ENCODE data around the gene RIIAD1. TPM values are rescaled to one million over a fixed set of nuclear protein-coding genes. Genes with fewer than 3 reads are reported as not detected.

The RIIAD1 gene
- total and polyA plus RNA-seq, 2 donors from 2014 or later: 4.0 TPM; not detected in 1

DNA sequence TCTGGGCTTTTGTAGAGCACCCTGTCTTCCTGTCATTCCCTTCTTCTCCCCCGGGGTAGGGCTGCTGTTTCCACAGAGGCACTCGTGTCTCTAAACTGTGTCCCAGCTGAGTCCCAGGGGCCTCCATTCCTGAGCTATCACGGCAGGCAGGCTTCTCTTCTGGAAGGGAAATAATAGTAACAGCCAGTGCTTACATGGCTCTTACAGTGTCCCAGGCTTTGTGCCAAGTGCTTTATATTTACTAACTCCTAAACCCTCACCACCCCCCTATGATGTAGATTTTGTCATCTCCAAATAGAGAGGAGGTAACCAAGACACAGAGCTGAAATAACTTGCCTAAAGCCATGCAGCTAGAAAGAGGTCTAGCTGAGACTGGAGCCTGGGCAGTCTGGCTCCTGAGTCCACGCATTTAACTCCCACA, 3.3 kb upstream of the RIIAD1 start:
- H3K36me3 ChIP-seq (ENCODE audit: control insufficient read depth in 2 of 3, insufficient read depth in 3 of 3, low read length in 3 of 3): no peaks in the 10 kb centered on the region
- FAIRE-seq (no peak), DNase-seq (no peak)
- no peak overlapping the region for H3K4me3 ChIP-seq (ENCODE audit: low read length in 3 of 3)
- H3K9me3 ChIP-seq (ENCODE audit: control insufficient read depth in 2 of 3, insufficient read depth in 1 of 3, low read length in 3 of 3): no peaks in the 10 kb centered on the region
- TF ChIP-seq, protein P1, sequence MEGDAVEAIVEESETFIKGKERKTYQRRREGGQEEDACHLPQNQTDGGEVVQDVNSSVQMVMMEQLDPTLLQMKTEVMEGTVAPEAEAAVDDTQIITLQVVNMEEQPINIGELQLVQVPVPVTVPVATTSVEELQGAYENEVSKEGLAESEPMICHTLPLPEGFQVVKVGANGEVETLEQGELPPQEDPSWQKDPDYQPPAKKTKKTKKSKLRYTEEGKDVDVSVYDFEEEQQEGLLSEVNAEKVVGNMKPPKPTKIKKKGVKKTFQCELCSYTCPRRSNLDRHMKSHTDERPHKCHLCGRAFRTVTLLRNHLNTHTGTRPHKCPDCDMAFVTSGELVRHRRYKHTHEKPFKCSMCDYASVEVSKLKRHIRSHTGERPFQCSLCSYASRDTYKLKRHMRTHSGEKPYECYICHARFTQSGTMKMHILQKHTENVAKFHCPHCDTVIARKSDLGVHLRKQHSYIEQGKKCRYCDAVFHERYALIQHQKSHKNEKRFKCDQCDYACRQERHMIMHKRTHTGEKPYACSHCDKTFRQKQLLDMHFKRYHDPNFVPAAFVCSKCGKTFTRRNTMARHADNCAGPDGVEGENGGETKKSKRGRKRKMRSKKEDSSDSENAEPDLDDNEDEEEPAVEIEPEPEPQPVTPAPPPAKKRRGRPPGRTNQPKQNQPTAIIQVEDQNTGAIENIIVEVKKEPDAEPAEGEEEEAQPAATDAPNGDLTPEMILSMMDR (IDR thresholded peaks at IDR 0.05; ENCODE audit: borderline replicate concordance, extremely low read depth, insufficient read depth): no peak
- H3K27me3 ChIP-seq (ENCODE audit: control insufficient read depth, insufficient read depth, low read length): peaks cover 13% of the 10 kb centered on the region
- peaks cover 0 to 4% (median 2%) of the 10 kb centered on the region in 3 donors for H3K4me1 ChIP-seq (ENCODE audit: control insufficient read depth in 2 of 3, insufficient read depth in 2 of 3, low read depth in 1 of 3, low read length in 3 of 3)
- intact Hi-C loops (cut with DNase I): no loop called here
- no peak overlapping the region for H3K27ac ChIP-seq (ENCODE audit: low read depth in 2 of 2, low read length in 2 of 2)
- no peak overlapping the region for H3K9ac ChIP-seq (ENCODE audit: low read length in 3 of 3)

DNA sequence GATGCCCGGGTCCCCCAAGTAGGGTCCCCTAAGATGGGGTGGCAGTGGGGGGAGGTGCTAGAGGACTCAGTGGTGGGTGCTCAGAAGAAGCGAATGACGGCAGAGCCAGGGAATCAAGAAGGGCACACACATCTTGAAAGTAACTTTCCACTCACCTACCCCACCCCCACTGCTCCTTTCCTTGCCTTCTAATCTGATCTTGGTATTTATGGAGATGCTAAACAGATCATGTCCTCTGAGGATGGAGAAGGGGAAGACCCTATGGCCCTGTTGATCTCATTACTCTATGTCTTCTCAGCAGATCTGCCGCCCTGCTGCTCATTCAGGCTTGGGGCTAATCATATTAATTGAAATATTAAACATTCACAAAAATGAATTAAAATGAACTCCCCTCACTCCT, 2.7 kb upstream of the RIIAD1 start:
- Histone ChIP-seq H3K27me3 (ENCODE audit: control insufficient read depth, insufficient read depth, low read length) (peaks cover 13% of the 10 kb centered on the region), H3K27ac (ENCODE audit: low read depth in 2 of 2, low read length in 2 of 2) (no peak overlapping the region), H3K36me3 (ENCODE audit: control insufficient read depth in 2 of 3, insufficient read depth in 3 of 3, low read length in 3 of 3) (no peaks in the 10 kb centered on the region), H3K9me3 (ENCODE audit: control insufficient read depth in 2 of 3, insufficient read depth in 1 of 3, low read length in 3 of 3) (no peaks in the 10 kb centered on the region), H3K4me1 (ENCODE audit: control insufficient read depth in 2 of 3, insufficient read depth in 2 of 3, low read depth in 1 of 3, low read length in 3 of 3) (peaks cover 0 to 4% (median 2%) of the 10 kb centered on the region in 3 donors), H3K9ac (ENCODE audit: low read length in 3 of 3) (no peak overlapping the region), H3K4me3 (ENCODE audit: low read length in 3 of 3) (no peak overlapping the region)
- TF ChIP-seq, protein P1 (IDR thresholded peaks at IDR 0.05; ENCODE audit: borderline replicate concordance, extremely low read depth, insufficient read depth): no peak
- no peak for FAIRE-seq
- intact Hi-C loops (cut with DNase I): no loop called here
- DNase-seq: no peak

DNA sequence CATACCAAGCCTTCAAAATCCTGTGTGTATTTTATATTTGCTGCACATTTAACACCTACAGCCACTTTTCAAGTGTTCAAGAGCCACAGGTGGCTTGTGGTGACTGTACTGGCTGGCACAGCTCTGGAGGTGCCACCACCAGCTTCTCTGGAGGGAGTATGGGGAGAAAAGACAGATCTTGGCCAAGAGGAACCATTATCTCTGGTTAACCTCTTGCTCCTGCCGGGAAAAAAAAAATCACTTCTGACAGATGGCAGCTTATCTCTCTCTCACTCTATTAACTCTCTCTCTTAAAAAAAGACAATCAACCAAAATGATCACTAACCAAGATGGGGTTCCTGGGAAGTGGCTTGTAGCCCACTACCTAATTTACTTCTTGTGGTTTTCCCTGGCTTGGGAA, 1.2 kb upstream of the RIIAD1 start:
- Histone ChIP-seq H3K27ac (ENCODE audit: low read depth in 2 of 2, low read length in 2 of 2) (no peak overlapping the region), H3K9me3 (ENCODE audit: control insufficient read depth in 2 of 3, insufficient read depth in 1 of 3, low read length in 3 of 3) (no peaks in the 10 kb centered on the region), H3K4me1 (ENCODE audit: control insufficient read depth in 2 of 3, insufficient read depth in 2 of 3, low read depth in 1 of 3, low read length in 3 of 3) (peaks cover 0 to 4% (median 2%) of the 10 kb centered on the region in 3 donors), H3K27me3 (ENCODE audit: control insufficient read depth, insufficient read depth, low read length) (peaks cover 13% of the 10 kb centered on the region), H3K36me3 (ENCODE audit: control insufficient read depth in 2 of 3, insufficient read depth in 3 of 3, low read length in 3 of 3) (no peaks in the 10 kb centered on the region), H3K4me3 (ENCODE audit: low read length in 3 of 3) (peak overlapping the region in 2 of 3 donors; percentile 46 to 48), H3K9ac (ENCODE audit: low read length in 3 of 3) (peak overlapping the region in 1 of 3 donors; percentile 14)
- TF ChIP-seq, protein P1 (IDR thresholded peaks at IDR 0.05; ENCODE audit: borderline replicate concordance, extremely low read depth, insufficient read depth): no peak
- no peak for DNase-seq
- intact Hi-C loops (cut with DNase I): no loop called here
- FAIRE-seq: no peak

DNA sequence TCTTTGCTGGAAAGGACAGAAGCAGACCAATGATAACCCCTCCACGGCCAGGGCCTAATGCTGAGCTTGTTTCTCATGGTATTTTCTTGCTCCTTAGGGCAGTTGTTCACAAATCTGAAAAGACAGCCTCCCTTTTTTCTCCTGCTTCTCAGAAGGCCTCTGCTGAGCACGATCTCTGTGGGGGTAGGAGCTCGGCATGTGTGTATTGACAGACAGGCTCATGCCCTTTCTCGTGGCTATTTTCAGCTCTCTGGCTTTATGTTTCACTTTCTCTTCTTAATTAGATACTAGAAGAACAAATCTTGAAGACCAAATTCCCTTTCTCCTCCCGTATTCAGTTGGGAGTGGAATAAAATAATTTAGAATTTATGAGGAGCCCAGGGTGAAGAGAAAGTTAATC, 768 bp upstream of the RIIAD1 start:
- TF ChIP-seq, protein P1 (IDR thresholded peaks at IDR 0.05; ENCODE audit: borderline replicate concordance, extremely low read depth, insufficient read depth): no peak
- peaks cover 13% of the 10 kb centered on the region for H3K27me3 ChIP-seq (ENCODE audit: control insufficient read depth, insufficient read depth, low read length)
- H3K4me3 ChIP-seq (ENCODE audit: low read length in 3 of 3): peak overlapping the region in 2 of 3 donors; percentile 46 to 48
- no peaks in the 10 kb centered on the region for H3K36me3 ChIP-seq (ENCODE audit: control insufficient read depth in 2 of 3, insufficient read depth in 3 of 3, low read length in 3 of 3)
- peaks cover 0 to 4% (median 2%) of the 10 kb centered on the region in 3 donors for H3K4me1 ChIP-seq (ENCODE audit: control insufficient read depth in 2 of 3, insufficient read depth in 2 of 3, low read depth in 1 of 3, low read length in 3 of 3)
- intact Hi-C loops (cut with DNase I): no loop called here
- peak in 1 of 5 donors; percentile 32 for DNase-seq
- H3K9me3 ChIP-seq (ENCODE audit: control insufficient read depth in 2 of 3, insufficient read depth in 1 of 3, low read length in 3 of 3): no peaks in the 10 kb centered on the region
- H3K9ac ChIP-seq (ENCODE audit: low read length in 3 of 3): peak overlapping the region in 1 of 3 donors; percentile 14
- H3K27ac ChIP-seq (ENCODE audit: low read depth in 2 of 2, low read length in 2 of 2): peak overlapping the region in 1 of 2 donors; percentile 33
- FAIRE-seq: no peak

Data from kidney (tissue), 14 donors.